Heart left ventricle (tissue), 16 donors: ENCODE results near the gene GADL1. TPM values are rescaled to one million over a fixed set of nuclear protein-coding genes. Genes with fewer than 3 reads are reported as not detected.
A peak's percentile ranks its signal among the peaks of the same experiment; 100 is the strongest.

ENCODE experiments used
- ATAC-seq, 4 donors: fragments of 200-7000 bp; cut with Tn5 transposase; one replicate each; pipeline ENCODE4 v1.9.1; 2020 to 2022; ENCODE audit warnings: moderate library complexity in 4 of 4, mild to moderate bottlenecking in 3 of 4, moderate number of reproducible peaks in 1 of 4
- DNase-seq, 5 donors: peaks; one replicate each; pipeline ENCODE4 v3.0.0-alpha.2; 2020
- H3K27ac ChIP-seq, 12 donors: fragments of 200-600 bp; sonication (generic) in 4 of 12; one replicate each; pipeline versions ENCODE4 v1.5.0 to v1.8.0; 2016 to 2022; ENCODE audit warnings: mild to moderate bottlenecking in 2 of 12
- H3K27me3 ChIP-seq, 9 donors: fragments of 200-600 bp; sonication (generic) in 2 of 9; one replicate each; pipeline versions ENCODE4 v1.5.1 to v1.8.0; 2016 to 2022; ENCODE audit warnings: mild to moderate bottlenecking in 3 of 9
- H3K36me3 ChIP-seq, 9 donors: fragments of 200-600 bp; sonication (generic) in 2 of 9; one replicate each; pipeline versions ENCODE4 v1.5.0 to v1.8.0; 2018 to 2022; ENCODE audit warnings: mild to moderate bottlenecking in 2 of 9
- H3K4me1 ChIP-seq, 12 donors: fragments of 200-600 bp; sonication (generic) in 4 of 12; one replicate each; pipeline versions ENCODE4 v1.5.0 to v1.8.0; 2016 to 2022; ENCODE audit warnings: mild to moderate bottlenecking in 3 of 12
- H3K4me3 ChIP-seq, 12 donors: fragments of 200-600 bp; sonication (generic) in 4 of 12; one replicate each; pipeline versions ENCODE4 v1.5.0 to v1.8.0; 2017 to 2022; ENCODE audit warnings: mild to moderate bottlenecking in 9 of 12, moderate library complexity in 4 of 12
- H3K9me3 ChIP-seq, 12 donors: fragments of 200-600 bp; sonication (generic) in 4 of 12; one replicate each; pipeline versions ENCODE4 v1.5.0 to v1.8.0; 2016 to 2022; ENCODE audit warnings: mild to moderate bottlenecking in 1 of 12
- POLR2A ChIP-seq, 2 donors: fragments of 450-650 bp; IDR thresholded peaks; one replicate each; pipeline ENCODE4 v1.6.1; 2017; ENCODE audit warnings: antibody characterized with exemption in 2 of 2, mild to moderate bottlenecking in 2 of 2, moderate library complexity in 2 of 2
- WGBS, 4 donors: extraction: QIAGEN DNeasy Blood & Tissue Kit in 2 of 4; methylation state at CpG; one replicate each; pipeline versions ENCODE4 v1.1.5 to v1.1.7; 2013 to 2018; 5-methylcytosine and 5-hydroxymethylcytosine counted together
- intact Hi-C, 10 donors: fragments of 100-400 bp; cut with DNase I; formaldehyde crosslinking; loops; one replicate each; pipeline versions ENCODE4 v1.11.1 to v1.14.2; 2022
- polyA plus RNA-seq, 2 donors: library from polyadenylated mRNA; stranded (reverse); fragments of 200-250 nt; gene quantifications; one replicate each; pipeline ENCODE4 v1.2.3, GENCODE V29; 2013
- total RNA-seq, 9 donors: library from RNA; depleted of rRNA in 2 of 9; stranded (reverse); fragments of >200 nt in 2 of 9; fragmentation: NEBNext Ultra II Directional in 3 of 9; extraction: Animal tissue kit (Norgen Biotek cat#: 25700) in 3 of 9; gene quantifications; one replicate each; pipeline versions ENCODE4 v1.1.0 to v1.2.4, GENCODE V29; 2016 to 2023
- TF ChIP-seq, protein P1 (sequence below), 12 donors: fragments of 200-600 bp; sonication (generic) in 4 of 12; IDR thresholded peaks; one replicate each; pipeline versions ENCODE4 v1.5.0 to v1.8.0; 2018 to 2022; ENCODE audit warnings: antibody characterized with exemption in 12 of 12, mild to moderate bottlenecking in 5 of 12
- donor health status: ischemic (EF 13 %, LVEDD 7.1; RV severe dilation, severe dysfunction).
- donor health status: healthy with polysubstance abuse.
- donor health status: DM: no; HTN: yes; CAD: no.
- donor health status: DM: no; HTN: no; CAD: no.
- donor health status: ischemic (EF 25% LVEDD 6.9; RV normal size, moderate dysfunction).
- donor health status: ischemic (EF 25% LVEDD 5.7; RV mildly dilated, moderate dysfunction).
- donor health status: healthy.
- donor health status: DM: yes; HTN: yes; CAD: no.
- donor health status: ischemic (EF 35%, LVEDD 5.7; RV mildly dilated, moderate dysfunction).
- donor health status: nonischemic (EF 11% LVEDD 7.7; RV severe dilation, severe dysfunction).
- donor health status: DM: yes; HTN: yes; CAD: no.
- donor health status: PGD.
- donor health status: ischemic (EF 29% LVEDD 5.4; RV normal size, mild dysfunction).
- donor health status: nonischemic (EF 23%, LVEDD 6.1; RV moderate dilation, normal function).

GADL1 gene
- total and polyA plus RNA-seq, 11 donors, result 0.03 to 0.59 (median 0.18) TPM; not detected in 3

DNA sequence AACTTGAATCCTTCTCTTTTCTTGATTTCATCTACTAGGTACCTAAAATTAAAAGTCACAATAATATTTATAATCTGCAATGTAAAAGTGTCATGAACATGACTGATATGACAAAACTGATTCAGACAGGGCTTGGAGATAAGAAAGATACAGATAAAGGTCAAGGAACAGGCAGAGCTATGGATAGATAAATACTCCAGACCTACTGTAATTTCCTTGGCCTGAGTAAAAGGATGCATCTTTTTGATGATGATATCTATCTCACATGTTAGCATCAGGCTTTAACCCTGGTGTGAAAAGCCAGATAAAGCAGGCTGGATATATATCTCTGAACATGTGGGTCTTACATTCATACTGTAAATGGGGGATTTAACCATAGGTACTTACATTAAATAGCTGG, 108.1 kb downstream of the GADL1 start:
- intact Hi-C loops, result loop anchor here in 1 of 10 donors (10.0 kb wide), 1 partner anchor 108 kb away; the partner anchor contains the start of gene GADL1
- no peaks in the 10 kb centered on the region for H3K4me1 ChIP-seq
- ATAC-seq (no peak), DNase-seq (no peak)
- H3K27ac ChIP-seq, result no peak overlapping the region
- H3K36me3 ChIP-seq, result no peaks in the 10 kb centered on the region
- no peaks in the 10 kb centered on the region for H3K27me3 ChIP-seq
- H3K4me3 ChIP-seq, result no peak overlapping the region
- no peaks in the 10 kb centered on the region for H3K9me3 ChIP-seq
- no peak for TF ChIP-seq POLR2A (IDR thresholded peaks at IDR 0.05)
- TF ChIP-seq, protein P1, sequence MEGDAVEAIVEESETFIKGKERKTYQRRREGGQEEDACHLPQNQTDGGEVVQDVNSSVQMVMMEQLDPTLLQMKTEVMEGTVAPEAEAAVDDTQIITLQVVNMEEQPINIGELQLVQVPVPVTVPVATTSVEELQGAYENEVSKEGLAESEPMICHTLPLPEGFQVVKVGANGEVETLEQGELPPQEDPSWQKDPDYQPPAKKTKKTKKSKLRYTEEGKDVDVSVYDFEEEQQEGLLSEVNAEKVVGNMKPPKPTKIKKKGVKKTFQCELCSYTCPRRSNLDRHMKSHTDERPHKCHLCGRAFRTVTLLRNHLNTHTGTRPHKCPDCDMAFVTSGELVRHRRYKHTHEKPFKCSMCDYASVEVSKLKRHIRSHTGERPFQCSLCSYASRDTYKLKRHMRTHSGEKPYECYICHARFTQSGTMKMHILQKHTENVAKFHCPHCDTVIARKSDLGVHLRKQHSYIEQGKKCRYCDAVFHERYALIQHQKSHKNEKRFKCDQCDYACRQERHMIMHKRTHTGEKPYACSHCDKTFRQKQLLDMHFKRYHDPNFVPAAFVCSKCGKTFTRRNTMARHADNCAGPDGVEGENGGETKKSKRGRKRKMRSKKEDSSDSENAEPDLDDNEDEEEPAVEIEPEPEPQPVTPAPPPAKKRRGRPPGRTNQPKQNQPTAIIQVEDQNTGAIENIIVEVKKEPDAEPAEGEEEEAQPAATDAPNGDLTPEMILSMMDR (IDR thresholded peaks at IDR 0.05), result no peak

DNA sequence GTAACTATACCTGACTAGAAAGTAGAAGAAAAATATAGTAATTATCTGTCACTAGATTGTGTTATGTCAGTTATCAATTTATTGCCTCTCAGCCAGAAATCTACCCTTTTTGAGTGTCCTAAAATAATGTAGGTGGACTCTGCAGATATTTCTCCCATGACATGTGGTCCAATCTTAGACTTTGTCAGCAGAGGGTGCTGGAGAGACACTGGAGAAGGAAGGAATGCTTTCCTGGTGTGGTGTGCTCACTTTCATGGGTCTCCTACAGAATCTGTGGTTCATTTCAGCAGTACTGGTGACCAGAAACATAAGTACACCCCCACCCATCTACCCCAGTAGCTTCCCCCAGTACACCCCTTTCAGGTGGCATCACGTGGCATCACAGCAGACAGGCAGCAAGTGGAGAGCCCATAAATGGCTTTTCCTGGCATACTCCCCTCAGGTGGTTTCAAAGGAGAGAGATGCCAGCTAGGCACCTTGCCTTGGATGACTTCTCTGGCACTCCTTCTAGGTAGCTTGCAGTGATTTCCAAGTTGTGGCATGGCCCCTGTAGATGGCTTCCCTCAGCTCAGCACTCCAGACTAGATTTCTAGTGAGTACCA, 114.7 kb downstream of the GADL1 start:
- intact Hi-C loops, result loop anchor here in 7 of 10 donors (5.0 to 10.0 kb wide), 8 partner anchors 115 to 995 kb away; partner anchors contain the start of gene GADL1 (in 2 of the 7)
- Histone ChIP-seq H3K36me3 (no peaks in the 10 kb centered on the region), H3K4me3 (no peak overlapping the region), H3K27ac (no peak overlapping the region), H3K4me1 (no peaks in the 10 kb centered on the region), H3K9me3 (peaks cover 0 to 5% (median 0%) of the 10 kb centered on the region in 12 donors), H3K27me3 (no peaks in the 10 kb centered on the region)
- DNase-seq, result no peak
- ATAC-seq, result peak in 2 of 4 donors; percentile 36 to 41
- 73 to 89% (median 79%) methylated on average over 1 of the region's 1 CpG for WGBS, 4 donors
- TF ChIP-seq, protein P1 (IDR thresholded peaks at IDR 0.05), result peak in 11 of 12 donors; percentile 11 to 53 (median 28)
- no peak for TF ChIP-seq POLR2A (IDR thresholded peaks at IDR 0.05)

- no peak for DNase-seq
- ATAC-seq, result no peak
- no peak overlapping the region for H3K4me3 ChIP-seq
- intact Hi-C loops, result loop anchor here in 6 of 10 donors (5.0 to 10.0 kb wide), 8 partner anchors 116 to 996 kb away; partner anchors contain the start of gene GADL1 (in 1 of the 6)
- no peak overlapping the region for H3K27ac ChIP-seq
- no peaks in the 10 kb centered on the region for H3K36me3 ChIP-seq
- no peaks in the 10 kb centered on the region for H3K27me3 ChIP-seq
- TF ChIP-seq POLR2A (IDR thresholded peaks at IDR 0.05), result no peak
- TF ChIP-seq, protein P1 (IDR thresholded peaks at IDR 0.05), result no peak
- peaks cover 0 to 5% (median 0%) of the 10 kb centered on the region in 12 donors for H3K9me3 ChIP-seq
- 89 to 97% (median 91%) methylated on average over 3 of the region's 3 CpGs for WGBS, 4 donors
- H3K4me1 ChIP-seq, result no peaks in the 10 kb centered on the region
Measured at GRCh38 chr3:30778933-30779332, 115.5 kb downstream of the GADL1 start.

- WGBS, 4 donors, result 74 to 87% (median 83%) methylated on average over 5 of the region's 5 CpGs
- intact Hi-C loops, result loop anchor here in 6 of 10 donors (5.0 to 10.0 kb wide), 8 partner anchors 117 to 997 kb away; partner anchors contain the start of gene GADL1 (in 1 of the 6)
- TF ChIP-seq, protein P1 (IDR thresholded peaks at IDR 0.05), result no peak
- TF ChIP-seq POLR2A (IDR thresholded peaks at IDR 0.05), result no peak
- no peaks in the 10 kb centered on the region for H3K36me3 ChIP-seq
- DNase-seq (no peak), ATAC-seq (no peak)
- no peak overlapping the region for H3K4me3 ChIP-seq
- no peak overlapping the region for H3K27ac ChIP-seq
- H3K4me1 ChIP-seq, result no peaks in the 10 kb centered on the region
- peaks cover 0 to 5% (median 0%) of the 10 kb centered on the region in 12 donors for H3K9me3 ChIP-seq
- no peaks in the 10 kb centered on the region for H3K27me3 ChIP-seq
Measured at GRCh38 chr3:30777426-30778113, 116.9 kb downstream of the GADL1 start.
